GM20000 (cell line): ENCODE data around the gene HPSE2.

Source experiments
- DNase-seq: peaks from one replicate; pipeline ENCODE4 v3.0.0; 2012; ENCODE audit warnings: low spot score
- CTCF ChIP-seq: IDR thresholded peaks from 2 replicates; pipeline ENCODE4 v1.5.1; 2012; ENCODE audit warnings: mild to moderate bottlenecking, control low read depth; ENCODE audit errors: extremely low read depth, missing control alignments

HPSE2 gene

DNA sequence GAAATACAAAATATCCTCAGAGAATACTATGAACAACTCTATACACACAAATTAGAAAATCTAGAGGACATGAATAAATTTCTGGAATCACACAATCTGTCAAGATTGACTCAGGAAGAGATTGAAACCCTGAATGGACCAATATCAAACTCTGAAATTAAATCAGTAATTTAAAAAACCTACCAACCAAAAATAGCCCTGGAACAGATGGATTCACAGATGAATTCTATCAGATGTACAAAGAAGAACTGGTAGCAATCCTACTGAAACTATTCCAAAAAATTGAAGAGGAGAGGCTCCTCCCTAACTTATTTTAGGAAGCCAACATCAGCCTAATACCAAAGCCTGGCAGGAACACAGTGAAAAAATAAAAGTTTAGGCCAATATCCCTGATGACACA lies 190.0 kb downstream of the HPSE2 start:
- no peak for DNase-seq
- no peak for TF ChIP-seq CTCF

GRCh38 chr10:99042051-99042771 lies 193.4 kb downstream of the HPSE2 start:
- no peak for DNase-seq
- TF ChIP-seq CTCF: no peak

GRCh38 chr10:99041468-99041867 lies 194.2 kb downstream of the HPSE2 start:
- TF ChIP-seq CTCF: no peak
- DNase-seq: no peak

GRCh38 chr10:99013885-99014284 lies 221.8 kb downstream of the HPSE2 start:
- no peak for TF ChIP-seq CTCF
- DNase-seq: no peak

GRCh38 chr10:99010286-99010685 lies 225.4 kb downstream of the HPSE2 start:
- TF ChIP-seq CTCF: no peak
- DNase-seq: no peak

DNA sequence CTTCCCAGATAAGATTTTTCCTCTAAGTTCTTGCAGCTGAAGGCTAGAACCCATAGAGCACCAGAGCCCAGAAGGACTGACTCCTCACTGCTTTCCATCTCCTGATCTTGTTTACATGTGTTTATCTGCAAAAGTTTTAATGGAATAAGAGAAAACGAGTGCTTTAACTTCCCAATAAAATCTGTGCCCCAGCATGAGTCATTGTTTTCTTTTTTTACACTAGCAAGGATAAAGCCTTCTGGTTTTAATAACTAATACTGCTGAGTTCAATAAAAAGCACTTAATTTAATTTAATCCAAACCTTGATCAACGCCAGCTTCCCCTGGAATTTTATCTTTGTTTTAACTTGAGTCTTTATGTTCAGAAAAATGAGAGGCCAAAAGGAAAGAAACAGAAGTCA lies 227.6 kb downstream of the HPSE2 start:
- TF ChIP-seq CTCF: no peak
- no peak for DNase-seq

- DNase-seq: no peak
- TF ChIP-seq CTCF: no peak
Observed at GRCh38 chr10:99007457-99007856, 228.2 kb downstream of the HPSE2 start.
